ENCODE data around the gene ISY1.
"Not testable (repeated sequence)": the region's sequence is repeated elsewhere in the genome, so short reads cannot be mapped to it uniquely, and the experiment has no call there.

ISY1 gene

DNA sequence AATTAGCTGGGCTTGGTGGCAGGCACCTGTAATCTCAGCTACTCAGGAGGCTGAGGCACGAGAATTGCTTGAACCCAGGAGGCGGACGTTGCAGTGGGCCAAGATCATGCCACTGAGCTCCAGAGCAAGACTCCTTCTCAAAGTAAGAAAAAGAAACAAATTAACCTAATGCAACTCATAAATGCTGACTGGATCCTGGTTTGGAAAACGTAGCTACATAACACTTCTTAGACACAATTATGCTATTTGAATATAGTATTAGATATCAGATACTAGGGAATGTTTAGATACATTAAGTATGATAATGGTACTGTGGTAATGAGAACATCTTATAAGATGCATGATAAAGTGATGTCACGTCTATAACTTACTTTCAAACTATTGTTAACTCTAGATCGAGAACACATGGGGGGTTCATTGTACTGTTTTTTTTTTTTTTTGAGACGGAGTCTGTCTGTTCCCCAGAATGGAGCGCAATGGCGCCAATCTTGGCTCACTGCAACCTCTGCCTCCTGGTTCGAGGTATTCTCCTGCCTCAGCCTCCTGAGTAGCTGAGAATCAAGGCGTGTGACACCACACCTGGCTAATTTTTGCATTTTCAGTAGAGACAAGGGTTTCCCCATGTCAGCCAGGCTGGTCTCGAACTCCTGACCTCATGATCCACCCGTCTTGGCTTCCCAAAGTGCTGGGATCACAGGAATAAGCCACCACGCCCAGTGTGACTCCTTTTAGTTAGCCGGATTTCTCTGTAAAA is 5.9 kb upstream of the ISY1 start:
- in situ Hi-C loops (cut with MboI; ENCODE audit: low sequenced_read_pairs), result no loop called here

DNA sequence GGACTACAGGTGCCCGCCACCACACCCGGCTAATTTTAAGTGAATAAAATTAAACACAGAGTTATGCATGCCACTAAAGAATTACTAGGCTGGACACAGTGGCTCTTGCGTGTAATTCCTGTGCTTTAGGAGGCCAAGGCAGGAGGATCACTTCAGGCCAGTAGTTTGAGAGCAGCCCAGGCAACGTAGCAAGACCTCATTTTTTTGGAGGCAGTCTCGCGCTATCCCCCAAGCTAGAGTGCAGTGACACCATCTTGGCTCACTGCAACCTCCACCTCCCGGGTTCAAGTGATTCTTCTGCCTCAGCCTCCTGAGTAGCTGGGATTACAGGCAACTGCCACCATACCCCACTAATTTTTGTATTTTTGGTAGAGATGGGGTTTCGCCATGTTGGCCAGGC is 4.7 kb upstream of the ISY1 start:
- in situ Hi-C loops (cut with MboI; ENCODE audit: low sequenced_read_pairs), result not testable (repeated sequence)

DNA sequence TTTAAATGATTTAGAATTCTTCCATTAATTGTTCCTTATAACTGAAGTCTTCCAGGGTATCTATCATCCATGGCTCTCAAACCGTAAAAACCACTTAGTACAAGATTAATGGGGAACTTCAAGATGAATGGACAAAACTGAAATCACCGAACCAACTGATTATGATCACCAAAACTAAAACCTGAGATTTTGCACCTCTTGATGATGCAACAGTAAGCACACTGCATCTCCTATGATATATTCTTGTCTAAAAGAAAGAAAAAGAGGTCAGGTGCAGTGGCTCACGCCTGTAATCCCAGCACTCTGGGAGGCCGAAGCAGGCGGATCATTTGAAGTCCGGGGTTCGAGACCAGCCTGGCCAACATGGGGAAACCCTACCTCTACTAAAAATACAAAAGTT is 3.6 kb upstream of the ISY1 start:
- in situ Hi-C loops (cut with MboI; ENCODE audit: low sequenced_read_pairs), result no loop called here

DNA sequence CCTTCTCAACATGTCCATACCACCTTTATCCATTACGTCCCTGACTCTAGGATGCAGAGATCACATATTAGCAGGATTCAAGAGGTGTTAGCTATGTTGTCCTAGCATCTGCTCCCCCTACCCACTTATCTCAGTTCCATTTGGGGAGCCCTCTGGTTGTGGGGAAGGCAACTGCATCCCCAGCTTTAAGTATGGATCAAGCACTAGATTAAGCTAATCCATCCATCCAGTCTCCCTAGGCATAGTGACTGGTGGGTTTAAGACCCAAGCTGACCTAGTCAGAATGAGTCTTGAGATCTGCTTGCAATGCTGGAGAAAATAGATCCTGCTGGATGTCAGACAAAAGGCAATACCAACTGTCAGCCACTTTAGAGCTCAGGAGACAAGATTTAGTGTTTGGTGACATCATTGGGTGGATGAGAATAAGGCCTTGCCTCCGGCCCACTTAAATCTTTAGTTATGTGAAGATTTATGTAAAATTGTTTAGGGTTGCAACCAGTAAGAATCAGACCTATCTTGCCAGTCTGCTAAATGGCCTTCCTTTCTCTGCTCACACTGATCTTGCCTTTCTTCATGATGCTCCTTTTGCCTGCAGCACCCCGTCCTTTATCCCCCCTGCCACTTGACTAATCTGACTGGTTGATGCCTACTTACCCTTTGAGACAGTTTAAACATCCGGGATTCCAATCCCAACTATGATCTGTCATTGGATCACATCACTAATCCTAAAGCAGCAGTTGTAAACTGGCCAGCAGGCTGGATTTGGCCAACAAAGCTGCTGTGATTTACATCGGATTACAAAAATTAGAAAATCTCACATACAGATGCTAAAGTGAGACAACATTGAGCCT is 2.1 kb upstream of the ISY1 start:
- in situ Hi-C loops (cut with MboI; ENCODE audit: low sequenced_read_pairs), result no loop called here

DNA sequence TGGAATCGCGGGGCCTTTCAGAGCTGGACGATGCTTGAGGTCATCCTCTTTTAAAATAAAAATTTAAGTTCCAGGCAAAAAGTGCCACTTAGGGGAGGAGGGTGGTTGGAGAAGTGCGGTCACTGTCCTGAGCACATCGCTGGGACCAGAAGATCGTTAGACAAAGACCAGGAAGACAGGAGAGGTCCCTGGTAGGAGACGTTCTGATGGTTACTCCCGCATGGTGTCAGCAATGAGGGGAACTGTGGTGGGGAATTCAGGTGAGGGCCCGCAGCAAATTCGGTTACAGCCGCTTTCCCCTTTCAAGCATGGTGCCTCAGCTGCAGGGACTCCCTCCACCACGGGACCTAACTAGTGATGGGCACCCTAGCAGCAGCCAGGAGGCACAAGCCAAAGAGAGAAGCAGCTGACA is 1.0 kb upstream of the ISY1 start:
- in situ Hi-C loops (cut with MboI; ENCODE audit: low sequenced_read_pairs), result no loop called here

DNA sequence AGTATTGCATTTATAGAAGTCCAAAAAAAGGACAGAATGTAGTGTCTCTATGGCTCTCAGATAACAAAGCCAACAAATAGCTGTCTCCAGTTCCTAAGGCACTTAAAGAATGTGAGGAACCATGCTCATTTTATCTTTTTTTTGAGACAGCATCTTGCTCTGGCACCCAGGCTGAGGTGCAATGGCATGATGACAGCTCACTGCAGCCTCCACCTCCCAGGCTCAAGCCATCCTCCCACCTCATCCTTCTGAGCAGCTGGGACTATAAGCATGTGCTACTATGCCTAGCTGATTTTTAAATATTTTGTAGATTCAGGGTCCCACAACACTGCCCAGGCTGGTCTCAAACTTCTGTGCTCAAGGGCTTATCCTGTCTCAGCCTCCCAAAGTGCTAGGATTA is 16.1 kb downstream of the ISY1 start:
- in situ Hi-C loops (cut with MboI; ENCODE audit: low sequenced_read_pairs), result no loop called here

DNA sequence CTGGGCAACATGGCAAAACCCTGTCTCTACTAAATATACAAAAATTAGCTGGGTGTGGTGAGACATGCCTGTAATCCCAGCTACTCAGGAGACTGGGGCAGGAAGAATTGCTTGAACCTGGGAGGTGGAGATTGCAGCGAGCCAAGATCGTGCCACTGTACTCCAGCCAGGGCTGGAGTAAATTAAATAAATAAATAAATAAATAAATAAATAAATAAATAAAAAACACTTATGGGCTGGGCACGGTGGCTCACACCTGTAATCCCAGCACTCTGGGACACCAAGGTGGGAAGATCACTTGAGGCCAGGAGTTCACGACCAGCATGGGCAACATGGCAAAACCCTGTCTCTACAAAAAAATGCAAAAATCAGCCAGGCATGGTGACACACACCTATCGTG is 19.9 kb downstream of the ISY1 start:
- in situ Hi-C loops (cut with MboI; ENCODE audit: low sequenced_read_pairs), result not testable (repeated sequence)

DNA sequence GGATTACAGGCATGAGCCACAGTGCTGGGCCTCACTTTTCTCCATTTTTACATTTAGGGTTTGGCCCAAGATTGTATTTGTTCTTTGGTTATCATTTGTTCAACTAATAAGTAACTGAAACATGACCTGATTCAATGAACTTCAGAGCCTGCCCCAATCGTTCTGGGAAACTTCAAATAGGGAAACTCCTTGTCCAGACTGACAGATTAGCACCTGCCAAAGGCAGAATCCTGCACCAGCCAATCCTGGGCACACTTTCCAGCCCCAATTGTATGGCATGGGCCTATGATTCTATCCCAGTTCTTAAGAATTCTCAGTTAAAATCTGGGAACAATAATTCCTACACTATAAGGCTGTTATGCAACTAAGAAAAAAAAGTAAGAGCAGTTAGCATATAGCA is 21.0 kb downstream of the ISY1 start:
- in situ Hi-C loops (cut with MboI; ENCODE audit: low sequenced_read_pairs), result no loop called here

DNA sequence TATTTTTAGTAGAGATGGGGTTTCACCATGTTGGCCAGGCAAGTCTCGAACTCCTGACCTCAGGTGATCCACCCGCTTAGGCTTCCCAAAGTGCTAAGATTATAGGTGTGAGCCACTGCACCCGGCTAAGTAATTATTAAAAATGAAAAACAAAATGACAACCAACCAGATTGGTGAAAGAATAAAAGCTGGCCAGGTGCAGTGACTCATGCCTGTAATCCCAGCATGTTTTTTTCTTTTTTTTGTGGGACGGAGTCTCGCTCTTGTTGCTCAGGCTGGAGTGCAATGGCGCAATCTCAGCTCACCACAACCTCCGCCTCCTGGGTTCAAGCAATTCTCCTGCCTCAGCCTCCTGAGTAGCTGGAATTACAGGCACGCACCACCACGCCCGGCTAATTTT is 24.6 kb downstream of the ISY1 start:
- in situ Hi-C loops (cut with MboI; ENCODE audit: low sequenced_read_pairs), result not testable (repeated sequence)

DNA sequence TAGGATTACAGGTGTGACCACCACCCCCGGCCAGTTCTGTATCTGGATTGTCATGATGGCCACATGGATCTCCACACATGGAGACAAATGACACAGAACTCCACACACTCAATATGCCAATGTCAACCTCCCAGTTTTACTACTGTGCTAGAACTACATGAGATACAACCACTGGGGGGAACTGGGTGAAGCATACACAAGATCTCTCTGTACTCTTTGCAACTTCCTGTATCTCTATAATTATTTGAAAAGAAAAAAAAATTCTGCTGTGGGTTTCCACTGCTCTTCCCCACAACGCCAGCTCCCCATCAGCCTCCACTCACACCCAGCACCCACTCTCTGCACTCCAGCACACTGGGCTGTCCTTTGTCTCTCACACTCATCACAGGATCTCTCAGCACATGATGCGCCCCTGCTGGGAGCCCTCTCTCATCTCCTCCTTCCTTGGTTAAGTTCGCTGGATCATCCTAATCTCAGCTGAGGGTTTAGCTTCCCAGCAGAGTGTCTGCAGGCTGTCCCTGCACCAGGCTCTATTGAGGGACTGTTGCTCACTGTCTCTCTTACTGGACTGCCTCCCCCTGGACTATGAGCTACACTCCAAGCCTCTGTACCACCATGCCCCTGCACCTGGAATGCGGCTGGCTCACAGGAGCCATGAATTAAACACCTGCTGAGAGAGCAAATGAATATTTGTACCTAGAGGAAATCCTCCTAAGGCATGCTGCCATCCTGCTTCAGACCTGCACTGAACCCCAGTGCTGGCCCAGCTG is 28.6 kb downstream of the ISY1 start:
- in situ Hi-C loops (cut with MboI; ENCODE audit: low sequenced_read_pairs), result no loop called here

DNA sequence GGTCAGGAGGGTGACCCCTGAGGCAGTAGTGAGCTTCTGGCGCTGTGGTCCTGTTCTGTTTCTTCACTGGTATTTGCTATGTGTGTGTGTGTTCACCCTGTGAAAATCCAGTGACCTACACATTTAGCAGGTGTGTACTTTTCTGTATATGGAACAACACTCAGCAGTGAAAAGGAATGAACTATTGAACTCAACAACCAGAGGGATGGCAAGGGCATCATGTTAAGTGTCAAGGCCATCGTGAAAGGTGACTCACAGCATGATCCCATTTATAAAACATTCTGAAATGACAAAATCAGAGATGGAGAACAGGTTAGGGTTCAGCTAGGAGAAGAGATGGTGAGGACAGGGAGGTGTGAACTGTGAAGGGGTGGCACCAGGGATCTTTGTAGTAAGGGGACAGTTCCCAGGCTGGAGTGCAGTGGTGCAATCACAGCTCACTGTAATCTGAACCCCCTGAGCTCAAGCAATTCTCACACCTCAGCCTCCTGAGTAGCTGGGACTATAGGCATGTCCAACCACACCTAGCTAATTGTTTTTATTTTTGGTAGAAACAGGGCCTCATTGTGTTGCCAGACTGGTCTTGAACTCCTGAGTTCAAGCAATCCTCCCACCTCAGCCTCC is 29.3 kb downstream of the ISY1 start:
- in situ Hi-C loops (cut with MboI; ENCODE audit: low sequenced_read_pairs), result no loop called here

DNA sequence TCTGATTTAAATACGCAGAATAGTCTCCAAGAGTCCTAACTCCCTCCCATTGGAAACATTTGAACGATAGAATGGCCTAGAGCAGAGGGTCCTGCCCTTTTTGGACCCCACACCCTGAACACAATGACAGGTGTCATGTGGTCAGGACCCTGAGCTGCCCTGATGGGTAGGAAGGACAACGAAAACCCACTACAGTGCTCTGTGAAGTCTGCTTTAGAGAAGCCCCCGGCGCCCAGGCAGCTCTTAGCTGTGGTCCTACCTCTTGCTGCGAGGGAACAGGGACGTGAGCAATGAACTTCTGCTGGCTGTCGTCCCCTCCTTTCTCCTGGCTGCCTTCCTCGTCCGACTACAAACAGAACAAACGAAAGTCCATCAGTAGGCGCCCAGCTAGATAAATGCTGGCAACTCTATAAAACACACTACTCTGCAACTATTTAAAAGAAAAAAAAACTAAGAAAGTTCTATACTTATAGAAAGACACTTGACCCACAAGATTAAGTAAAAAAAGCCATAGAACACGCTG is 30.5 kb downstream of the ISY1 start:
- in situ Hi-C loops (cut with MboI; ENCODE audit: low sequenced_read_pairs), result no loop called here

DNA sequence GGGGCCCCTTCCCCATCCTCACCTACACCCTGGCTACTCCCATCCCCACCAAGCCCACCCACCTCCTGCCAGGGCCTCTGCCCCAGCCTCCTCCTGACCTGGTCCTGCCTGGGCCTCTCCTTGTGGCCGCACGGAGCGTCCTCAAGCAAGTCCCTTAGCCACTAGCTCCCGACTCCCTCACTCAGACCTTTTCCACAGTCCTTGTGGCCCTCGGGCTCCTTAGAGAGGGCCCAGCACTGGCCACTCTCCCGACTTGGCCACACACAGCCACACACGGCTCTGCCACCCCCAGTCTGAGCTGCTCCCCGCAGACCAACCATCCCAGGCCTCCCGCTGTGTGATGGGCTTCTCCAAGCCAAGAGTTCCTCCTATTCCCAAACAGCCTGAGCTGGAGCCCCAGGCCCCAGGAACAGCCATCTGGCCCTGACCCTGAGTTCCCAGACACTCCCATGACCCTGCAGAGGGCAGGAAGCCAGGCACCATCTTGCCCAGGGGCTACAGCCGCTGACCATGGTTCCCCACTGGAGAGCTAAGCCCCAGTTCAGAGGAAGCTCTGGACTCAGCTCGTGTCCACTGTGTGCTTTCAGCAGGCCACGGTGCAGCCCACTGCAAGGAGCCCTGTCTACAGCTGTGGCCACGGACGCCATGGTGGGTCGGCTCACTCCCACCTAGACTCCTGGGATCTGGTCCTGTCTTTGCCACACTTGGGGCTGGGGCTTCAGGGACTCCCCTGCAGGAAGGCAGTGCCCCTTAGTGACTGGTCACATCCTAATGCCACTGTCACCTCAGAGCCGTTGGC is 32.3 kb downstream of the ISY1 start:
- in situ Hi-C loops (cut with MboI; ENCODE audit: low sequenced_read_pairs), result no loop called here

DNA sequence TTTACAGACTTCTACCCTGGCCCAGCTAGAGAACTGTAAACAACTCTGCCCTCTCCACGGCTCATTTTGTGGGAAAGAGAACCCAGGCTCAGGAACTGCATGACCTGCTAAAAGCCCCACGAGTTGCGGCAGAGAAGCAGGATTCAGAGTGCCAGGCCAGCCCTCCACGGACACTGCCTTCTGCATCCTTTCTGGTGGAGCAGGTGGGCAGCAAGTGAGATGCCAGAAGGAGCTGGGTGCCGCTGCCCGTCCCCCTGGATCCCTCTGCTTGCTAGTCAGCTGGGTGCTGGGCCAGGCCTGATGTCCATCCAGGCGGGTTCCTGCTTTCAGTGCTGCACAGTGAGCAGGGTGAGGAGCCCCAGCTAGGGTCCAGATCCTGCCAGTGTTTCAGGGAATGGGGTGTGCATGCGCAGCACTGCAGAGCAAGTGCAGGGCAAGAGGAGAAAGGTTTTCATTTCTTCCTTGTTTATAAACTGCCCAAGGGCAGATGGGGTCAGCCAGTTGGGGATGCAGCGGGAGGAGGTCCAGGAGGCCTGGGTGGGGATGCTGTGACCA is 34.1 kb downstream of the ISY1 start:
- in situ Hi-C loops (cut with MboI; ENCODE audit: low sequenced_read_pairs), result no loop called here

DNA sequence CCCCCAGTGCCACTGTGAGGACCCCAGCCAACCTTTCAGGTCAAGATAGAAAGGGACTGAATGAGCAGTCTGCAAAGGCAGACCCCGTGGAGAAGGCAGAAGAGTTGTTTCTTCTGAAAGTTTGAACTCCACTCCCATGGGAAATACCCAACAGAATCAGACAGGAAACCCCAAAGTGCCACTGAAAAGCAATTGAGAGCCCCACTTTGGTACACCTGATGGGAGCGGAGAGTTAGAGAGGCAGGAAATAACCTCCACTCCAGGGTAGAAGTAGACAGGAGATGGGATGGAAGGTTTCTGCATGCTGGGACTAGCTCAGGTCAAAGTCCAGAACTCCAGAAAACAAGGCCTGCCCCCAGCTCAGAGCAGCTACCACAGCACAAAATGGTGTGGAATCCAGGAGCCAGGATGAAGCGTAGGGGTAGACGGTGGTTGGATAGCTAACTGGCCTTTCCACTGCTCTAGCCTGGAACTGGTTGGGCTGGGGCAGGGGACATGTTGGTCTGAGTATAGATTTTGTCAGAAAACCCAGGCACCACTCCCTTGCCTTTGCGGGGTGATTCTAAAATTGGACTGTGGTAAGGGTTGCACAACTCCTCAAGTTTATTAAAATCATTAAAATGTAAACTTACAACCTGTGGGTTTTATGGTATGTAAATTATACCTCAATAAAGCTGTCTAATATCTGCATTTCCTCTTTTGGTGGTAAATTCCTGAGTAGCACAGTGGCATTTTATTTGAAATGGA is 37.4 kb downstream of the ISY1 start:
- in situ Hi-C loops (cut with MboI; ENCODE audit: low sequenced_read_pairs), result no loop called here

DNA sequence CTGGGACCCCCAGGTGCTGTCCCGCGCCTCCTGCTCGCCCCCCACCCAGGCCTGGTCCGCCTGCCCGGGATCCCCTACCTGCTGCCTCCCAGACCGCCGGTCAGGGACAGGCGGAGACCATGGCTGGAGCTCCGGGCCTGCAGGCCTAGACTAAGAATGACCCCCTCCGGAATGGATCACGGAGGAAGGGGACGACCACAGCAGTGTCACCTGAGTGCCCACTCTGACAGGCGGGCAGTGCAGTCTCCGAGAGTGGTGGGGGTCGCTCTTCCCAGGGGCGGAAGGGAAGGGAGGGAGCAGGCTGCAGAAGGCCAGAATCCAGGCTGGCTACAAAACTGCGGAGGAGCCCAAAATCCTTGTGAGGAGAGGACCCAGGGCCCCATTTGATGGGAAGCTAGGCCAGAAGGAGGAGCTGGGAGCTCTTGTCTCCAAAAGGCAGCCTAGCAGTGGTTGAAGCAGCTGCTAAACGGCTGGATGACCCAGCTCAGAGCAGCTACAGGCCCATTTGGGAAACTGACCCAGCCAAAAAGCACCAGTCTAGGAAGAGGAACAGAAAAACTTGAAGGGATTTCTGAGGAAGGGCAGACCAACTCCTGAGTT is 38.4 kb downstream of the ISY1 start:
- in situ Hi-C loops (cut with MboI; ENCODE audit: low sequenced_read_pairs), result no loop called here

DNA sequence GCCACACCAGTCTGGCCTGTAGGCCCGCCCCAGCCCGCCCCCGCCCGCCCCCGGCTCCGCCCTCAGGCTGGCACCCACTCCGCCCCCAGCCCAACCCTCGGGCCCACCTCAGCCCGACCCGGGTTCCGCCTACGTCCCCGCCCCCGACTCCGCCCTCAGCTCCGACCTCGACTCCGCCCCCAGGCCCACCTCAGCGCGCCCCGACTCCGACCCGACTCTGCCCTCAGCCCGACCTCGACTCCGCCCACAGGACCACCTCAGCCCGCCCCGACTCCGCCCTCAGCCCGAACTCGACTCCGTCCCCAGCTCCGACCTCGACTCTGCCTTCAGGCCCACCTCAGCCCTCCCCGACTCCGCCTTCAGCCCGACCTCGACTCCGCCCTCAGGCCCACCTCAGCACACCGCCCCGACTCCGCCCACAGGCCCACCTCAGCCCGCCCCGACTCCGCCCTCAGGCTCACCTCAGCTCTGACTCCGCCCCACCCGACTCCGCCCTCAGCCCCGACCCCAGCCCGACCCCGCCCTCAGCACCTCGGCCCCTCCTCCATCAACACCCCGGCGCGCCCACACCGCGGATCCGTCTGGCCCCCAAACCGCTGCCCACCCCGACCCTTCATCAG is 39.0 kb downstream of the ISY1 start, which contains the start of gene RAB43:
RAB43 (minus strand) TSS at position 13 of the 620 bp plus-strand sequence. CDS start 315 bp downstream, outside the sequence.
- in situ Hi-C loops (cut with MboI; ENCODE audit: low sequenced_read_pairs), result no loop called here

Data from HL-60/S4 (cell line).